HEK293 (cell line): ENCODE measurements around the gene CBFB.

Experiments
- CTCF ChIA-PET: fragments of 350-600 bp; formaldehyde crosslinking; extraction: SDS; loops from one replicate; lab custom pipeline; 2021; ENCODE audit warnings: antibody characterized with exemption; lab: Yijun Ruan, JAX
- POLR2A ChIA-PET: fragments of 300-600 bp; formaldehyde crosslinking; extraction: SDS; loops from one replicate; lab custom pipeline; 2020; ENCODE audit warnings: antibody characterized with exemption, inconsistent platforms; lab: Yijun Ruan, JAX
- H3K27ac ChIP-seq: fragments of 200-500 bp; sonication (Bioruptor generic); 2 replicates; pipeline ENCODE4 v1.5.1; 2014; ENCODE audit warnings: low read depth, low read length, control low read depth, inconsistent platforms; ENCODE audit errors: extremely low read depth
- H3K36me3 ChIP-seq, 2 experiments: fragments of 200-500 bp in 1 of 2; sonication (Bioruptor generic) in 1 of 2; 1 replicate in 1 of 2; 2 replicates in 1 of 2; pipeline ENCODE4 v1.5.1; 2014 to 2017; ENCODE audit warnings: inconsistent platforms in 2 of 2, low read length in 2 of 2; ENCODE audit not compliant: control insufficient read depth in 2 of 2, insufficient read depth in 1 of 2
- H3K4me1 ChIP-seq: fragments of 200-500 bp; sonication (Bioruptor generic); 2 replicates; pipeline ENCODE4 v1.5.1; 2014; ENCODE audit warnings: mild to moderate bottlenecking, low read length, inconsistent platforms; ENCODE audit not compliant: control insufficient read depth, insufficient read depth
- H3K4me3 ChIP-seq: 2 replicates; pipeline ENCODE4 v1.5.1; 2011; ENCODE audit warnings: low read depth, mild to moderate bottlenecking, control low read depth, low read length, moderate library complexity
- H3K9me3 ChIP-seq: fragments of 200-500 bp; sonication (Bioruptor generic); 2 replicates; pipeline ENCODE4 v1.5.1; 2014; ENCODE audit warnings: low read depth, low read length, inconsistent platforms; ENCODE audit not compliant: control insufficient read depth, insufficient read depth
- EGR2 ChIP-seq: fragments of 450-650 bp; formaldehyde crosslinking; IDR thresholded peaks from 2 replicates; pipeline ENCODE4 v1.5.1; 2016; ENCODE audit warnings: low read depth, missing biosample characterization, missing genetic modification characterization
- PRDM1 ChIP-seq: fragments of 450-650 bp; formaldehyde crosslinking; IDR thresholded peaks from 2 replicates; pipeline ENCODE4; 2016; ENCODE audit warnings: missing biosample characterization, missing genetic modification characterization
- PRDM10 ChIP-seq: fragments of 450-650 bp; formaldehyde crosslinking; IDR thresholded peaks from 2 replicates; pipeline ENCODE4 v1.5.1; 2016; ENCODE audit warnings: missing biosample characterization, missing genetic modification characterization
- SCRT1 ChIP-seq: fragments of 450-650 bp; formaldehyde crosslinking; IDR thresholded peaks from 2 replicates; pipeline ENCODE4 v1.5.1; 2016; ENCODE audit warnings: missing biosample characterization, missing genetic modification characterization, borderline replicate concordance
- WT1 ChIP-seq: fragments of 450-650 bp; formaldehyde crosslinking; IDR thresholded peaks from 2 replicates; pipeline ENCODE4 v1.5.1; 2016; ENCODE audit warnings: missing biosample characterization, missing genetic modification characterization
- YY2 ChIP-seq: fragments of 450-650 bp; formaldehyde crosslinking; IDR thresholded peaks from 2 replicates; pipeline ENCODE4 v1.5.1; 2016; ENCODE audit warnings: missing biosample characterization, missing genetic modification characterization
- ZNF398 ChIP-seq: fragments of 450-650 bp; formaldehyde crosslinking; IDR thresholded peaks from 2 replicates; pipeline ENCODE4 v1.5.1; 2017; ENCODE audit warnings: missing biosample characterization, missing genetic modification characterization
- ZNF530 ChIP-seq: fragments of 450-650 bp; formaldehyde crosslinking; IDR thresholded peaks from 2 replicates; pipeline ENCODE4 v1.5.1; 2016; ENCODE audit warnings: low read depth, missing biosample characterization, missing genetic modification characterization
- ZNF548 ChIP-seq: fragments of 450-650 bp; formaldehyde crosslinking; IDR thresholded peaks from 2 replicates; pipeline ENCODE4 v1.5.1; 2016; ENCODE audit warnings: missing biosample characterization, missing genetic modification characterization
- ZNF555 ChIP-seq: fragments of 450-650 bp; formaldehyde crosslinking; conservative IDR thresholded peaks from 2 replicates; pipeline ENCODE4 v1.5.1; 2017; ENCODE audit warnings: missing biosample characterization, mild to moderate bottlenecking, missing genetic modification characterization, inconsistent platforms
- ZNF600 ChIP-seq: fragments of 450-650 bp; formaldehyde crosslinking; IDR thresholded peaks from 2 replicates; pipeline ENCODE4 v1.5.1; 2016; ENCODE audit warnings: missing biosample characterization, missing genetic modification characterization
- ZNF623 ChIP-seq: fragments of 450-650 bp; formaldehyde crosslinking; IDR thresholded peaks from 2 replicates; pipeline ENCODE4 v1.5.1; 2016; ENCODE audit warnings: missing biosample characterization, missing genetic modification characterization
- ZNF624 ChIP-seq: fragments of 450-650 bp; formaldehyde crosslinking; IDR thresholded peaks from 2 replicates; pipeline ENCODE4 v1.5.1; 2017; ENCODE audit warnings: missing biosample characterization, missing genetic modification characterization
- ZNF626 ChIP-seq: fragments of 450-650 bp; sonication (Bioruptor Pico); formaldehyde crosslinking; IDR thresholded peaks from 2 replicates; pipeline ENCODE4 v1.5.1; 2018; ENCODE audit warnings: missing biosample characterization, missing genetic modification characterization, inconsistent platforms
- ZNF830 ChIP-seq: fragments of 450-650 bp; IDR thresholded peaks from 2 replicates; pipeline ENCODE4 v1.5.0; 2018; ENCODE audit warnings: missing biosample characterization, missing genetic modification characterization, low read depth, mild to moderate bottlenecking, moderate library complexity
- TF ChIP-seq, protein P1 (sequence below): fragments of 450-650 bp; formaldehyde crosslinking; IDR thresholded peaks from 2 replicates; pipeline ENCODE4 v1.5.1; 2017; ENCODE audit warnings: missing biosample characterization, missing genetic modification characterization

The CBFB gene

GRCh38 chr16:67089101-67089500 lies 60.2 kb downstream of the CBFB start (continued):
- TF ChIP-seq ZNF555 (tag by site-specific recombination), result no peak
- no peak for TF ChIP-seq ZNF623 (tag by site-specific recombination)
- no peak for TF ChIP-seq ZNF624
- TF ChIP-seq ZNF830 (tag by site-specific recombination), result no peak
- no peak for TF ChIP-seq ZNF548 (tag by site-specific recombination)
- no peak for TF ChIP-seq ZNF626 (tag by site-specific recombination)
- no peak for TF ChIP-seq ZNF600
- no peak for TF ChIP-seq EGR2
- no peak for TF ChIP-seq YY2 (tag by site-specific recombination)
- TF ChIP-seq SCRT1 (tag by site-specific recombination), result no peak

DNA sequence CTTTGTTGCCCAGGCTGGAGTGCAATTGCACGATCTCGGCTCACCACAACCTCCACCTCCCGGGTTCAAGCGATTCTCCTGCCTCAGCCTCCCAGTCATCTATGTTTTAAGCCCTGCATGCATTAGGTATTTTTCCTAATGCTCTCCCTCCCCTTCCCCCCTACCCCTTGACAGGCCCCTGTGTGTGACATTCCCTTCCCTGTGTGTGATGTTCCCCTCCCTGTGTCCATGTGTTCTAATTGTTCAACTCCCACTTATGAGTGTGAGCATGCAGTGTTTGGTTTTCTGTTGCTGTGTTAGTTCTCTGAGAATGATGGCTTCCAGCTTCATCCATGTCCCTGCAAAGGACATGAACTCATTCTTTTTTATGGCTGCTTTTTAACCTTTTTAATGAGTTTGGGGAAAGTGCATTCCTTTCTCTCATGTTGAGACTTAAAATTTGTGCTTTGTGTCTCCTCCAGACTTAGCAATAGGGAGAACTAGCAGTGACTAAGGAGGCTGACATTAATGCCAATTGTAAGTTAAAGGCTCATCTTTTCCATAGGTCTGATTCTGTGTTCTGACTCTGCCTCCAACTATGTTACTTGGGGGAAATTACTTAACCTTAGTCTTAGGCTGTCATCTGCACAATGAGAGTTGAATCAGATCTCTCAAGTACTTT lies 63.1 kb downstream of the CBFB start:
- TF ChIP-seq, protein P1, sequence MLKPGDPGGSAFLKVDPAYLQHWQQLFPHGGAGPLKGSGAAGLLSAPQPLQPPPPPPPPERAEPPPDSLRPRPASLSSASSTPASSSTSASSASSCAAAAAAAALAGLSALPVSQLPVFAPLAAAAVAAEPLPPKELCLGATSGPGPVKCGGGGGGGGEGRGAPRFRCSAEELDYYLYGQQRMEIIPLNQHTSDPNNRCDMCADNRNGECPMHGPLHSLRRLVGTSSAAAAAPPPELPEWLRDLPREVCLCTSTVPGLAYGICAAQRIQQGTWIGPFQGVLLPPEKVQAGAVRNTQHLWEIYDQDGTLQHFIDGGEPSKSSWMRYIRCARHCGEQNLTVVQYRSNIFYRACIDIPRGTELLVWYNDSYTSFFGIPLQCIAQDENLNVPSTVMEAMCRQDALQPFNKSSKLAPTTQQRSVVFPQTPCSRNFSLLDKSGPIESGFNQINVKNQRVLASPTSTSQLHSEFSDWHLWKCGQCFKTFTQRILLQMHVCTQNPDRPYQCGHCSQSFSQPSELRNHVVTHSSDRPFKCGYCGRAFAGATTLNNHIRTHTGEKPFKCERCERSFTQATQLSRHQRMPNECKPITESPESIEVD (tag by site-specific recombination), result no peak
- TF ChIP-seq PRDM1 (tag by site-specific recombination), result peak; percentile 80
- 0 out of 2 replicates have a peak, but pooled peaks have one; percentile 30 for TF ChIP-seq WT1 (tag by site-specific recombination)
- 0 out of 2 replicates have a peak, but pooled peaks have one; percentile 50 for TF ChIP-seq PRDM10 (tag by site-specific recombination)
- peak; percentile 79 for TF ChIP-seq ZNF398
- no peak for TF ChIP-seq ZNF530
- H3K4me1 ChIP-seq, result 0 out of 2 replicates have a peak, but pooled peaks cover 4% of the 10 kb centered on the region
- H3K9me3 ChIP-seq, result no peaks in the 10 kb centered on the region
- ChIA-PET CTCF (interaction anchor here (1.2 kb wide), 2 partner anchors 12 to 15 kb away, joined by 3 read pairs; no protein-coding TSS in a partner anchor), POLR2A (no interaction called here)
- H3K27ac ChIP-seq, result no peak overlapping the region
- no peak overlapping the region for H3K4me3 ChIP-seq
- peaks cover 0 to 4% of the 10 kb centered on the region in 2 experiments; a peak in 2 of 3 replicates for H3K36me3 ChIP-seq
